IMR-90 (cell line): ENCODE results near the gene MYH9. TPM values are rescaled to one million over a fixed set of nuclear protein-coding genes. Genes with fewer than 3 reads are reported as not detected.
A peak's percentile ranks its signal among the peaks of the same experiment; 100 is the strongest.

Experiments
- ATAC-seq: fragments of 200-7000 bp; cut with Tn5 transposase; 2 replicates; pipeline ENCODE4 v1.9.1; 2020; ENCODE audit warnings: low read depth, mild to moderate bottlenecking, moderate library complexity
- BruUV-seq: library from RNA; stranded (reverse); fragments of 400-500 nt; replicated peaks from 2 replicates; lab custom pipeline; 2021; lab: Mats Ljungman, UMichigan
- CTCF ChIA-PET: fragments of 300-600 bp; formaldehyde crosslinking; extraction: SDS; loops from one replicate; lab custom pipeline; 2021; ENCODE audit warnings: antibody characterized with exemption; lab: Yijun Ruan, JAX
- POLR2A ChIA-PET: fragments of 300-600 bp; sonication (Branson Sonifier 250); formaldehyde crosslinking; loops from one replicate; lab custom pipeline; 2022; ENCODE audit warnings: antibody characterized with exemption; ENCODE audit not compliant: unreplicated experiment; lab: Charles Lee
- DNase-seq: peaks from one replicate; pipeline ENCODE4 v3.0.0; 2013
- H2AFZ ChIP-seq: replicated peaks from 2 replicates; pipeline ENCODE3; 2013; ENCODE audit warnings: low read length, mild to moderate bottlenecking; ENCODE audit not compliant: poor library complexity
- H2AK5ac ChIP-seq: 2 replicates; pipeline ENCODE4 v1.6.1; 2013; ENCODE audit warnings: low read depth, low read length, inconsistent platforms
- H2AK9ac ChIP-seq: replicated peaks from 2 replicates; pipeline ENCODE3; 2013; ENCODE audit warnings: mild to moderate bottlenecking, low read depth, low read length, moderate library complexity; ENCODE audit not compliant: poor library complexity
- H2BK120ac ChIP-seq: 2 replicates; pipeline ENCODE4 v1.6.1; 2013; ENCODE audit warnings: low read depth, low read length, inconsistent platforms
- H2BK15ac ChIP-seq: 3 replicates; pipeline ENCODE4 v1.6.1; 2013; ENCODE audit warnings: low read depth, low read length, inconsistent platforms
- H2BK20ac ChIP-seq: 2 replicates; pipeline ENCODE4 v1.6.1; 2013; ENCODE audit warnings: low read depth, mild to moderate bottlenecking, inconsistent platforms, low read length, moderate library complexity
- H2BK5ac ChIP-seq: 2 replicates; pipeline ENCODE4 v1.6.1; 2013; ENCODE audit warnings: mild to moderate bottlenecking, low read depth, low read length, inconsistent platforms; ENCODE audit not compliant: poor library complexity, severe bottlenecking
- H3K14ac ChIP-seq: replicated peaks from 2 replicates; pipeline ENCODE4 v1.6.1; 2013; ENCODE audit warnings: low read depth, low read length, inconsistent platforms
- H3K18ac ChIP-seq: 2 replicates; pipeline ENCODE4 v1.6.1; 2013; ENCODE audit warnings: low read depth, low read length, control low read depth
- H3K23ac ChIP-seq: 2 replicates; pipeline ENCODE4 v1.6.1; 2013; ENCODE audit warnings: low read depth, low read length, inconsistent platforms
- H3K27ac ChIP-seq: 2 replicates; pipeline ENCODE4 v1.5.1; 2013; ENCODE audit warnings: mild to moderate bottlenecking, control low read depth, low read length; ENCODE audit not compliant: insufficient read depth
- H3K27me3 ChIP-seq: 2 replicates; pipeline ENCODE4 v1.6.1; 2013; ENCODE audit warnings: low read length; ENCODE audit not compliant: control insufficient read depth, insufficient read depth
- H3K36me3 ChIP-seq: 2 replicates; pipeline ENCODE4 v1.6.1; 2013; ENCODE audit warnings: low read length, mixed read lengths; ENCODE audit not compliant: control insufficient read depth, insufficient read depth
- H3K4ac ChIP-seq: 2 replicates; pipeline ENCODE4 v1.6.1; 2013; ENCODE audit warnings: low read depth, low read length, inconsistent platforms
- H3K4me1 ChIP-seq: 2 replicates; pipeline ENCODE4 v1.6.1; 2013; ENCODE audit warnings: low read length, mixed read lengths; ENCODE audit not compliant: control insufficient read depth, insufficient read depth
- H3K4me2 ChIP-seq: 2 replicates; pipeline ENCODE4 v1.6.1; 2013; ENCODE audit warnings: low read depth, mild to moderate bottlenecking, control low read depth, low read length, moderate library complexity
- H3K4me3 ChIP-seq: 2 replicates; pipeline ENCODE4 v1.5.1; 2013; ENCODE audit warnings: low read depth, mild to moderate bottlenecking, control low read depth, low read length, moderate library complexity; ENCODE audit not compliant: insufficient read depth
- H3K56ac ChIP-seq: 2 replicates; pipeline ENCODE4 v1.6.1; 2013; ENCODE audit warnings: low read length, inconsistent platforms; ENCODE audit not compliant: insufficient read depth; ENCODE audit errors: extremely low read depth
- H3K79me1 ChIP-seq, 2 experiments: 2 replicates each; pipeline ENCODE4 v1.6.1; 2013; ENCODE audit warnings: low read length in 2 of 2, inconsistent platforms in 1 of 2, low read depth in 1 of 2
- H3K9ac ChIP-seq: 2 replicates; pipeline ENCODE4 v1.6.1; 2013; ENCODE audit warnings: low read depth, low read length, control low read depth
- H3K9me1 ChIP-seq: 2 replicates; pipeline ENCODE4 v1.6.1; 2013; ENCODE audit warnings: low read length, inconsistent platforms; ENCODE audit not compliant: insufficient read depth
- H3K9me3 ChIP-seq: 2 replicates; pipeline ENCODE4 v1.6.1; 2013; ENCODE audit warnings: low read length; ENCODE audit not compliant: control insufficient read depth, insufficient read depth
- H4K20me1 ChIP-seq: 2 replicates; pipeline ENCODE4 v1.6.1; 2013; ENCODE audit warnings: low read length, inconsistent platforms; ENCODE audit not compliant: insufficient read depth
- H4K5ac ChIP-seq: 2 replicates; pipeline ENCODE4 v1.6.1; 2013; ENCODE audit warnings: mild to moderate bottlenecking, low read depth, low read length, control low read depth
- H4K8ac ChIP-seq, 2 experiments: 2 replicates each; pipeline ENCODE4 v1.6.1; 2013; ENCODE audit warnings: low read depth in 2 of 2, low read length in 2 of 2, control low read depth in 1 of 2, inconsistent platforms in 1 of 2
- H4K91ac ChIP-seq: 2 replicates; pipeline ENCODE4 v1.6.1; 2013; ENCODE audit warnings: low read depth, low read length, inconsistent platforms; ENCODE audit not compliant: insufficient read depth
- FOS ChIP-seq: fragments of 150-350 bp; IDR thresholded peaks from 2 replicates; pipeline ENCODE4 v1.6.1; 2016; ENCODE audit warnings: low read depth, low read length
- MXI1 ChIP-seq: IDR thresholded peaks from 2 replicates; pipeline ENCODE4 v1.6.1; 2012; ENCODE audit warnings: low read depth, mild to moderate bottlenecking, low read length, moderate library complexity, borderline replicate concordance
- NFE2L2 ChIP-seq: fragments of 150-350 bp; IDR thresholded peaks from 2 replicates; pipeline ENCODE4 v1.6.1; 2016; ENCODE audit warnings: low read depth, mild to moderate bottlenecking, low read length
- POLR2A ChIP-seq: IDR thresholded peaks from 2 replicates; pipeline ENCODE4 v1.6.1; 2012; ENCODE audit warnings: mild to moderate bottlenecking, low read depth, low read length
- WGBS, 2 experiments: methylation state at CpG; one replicate each; pipeline versions ENCODE4 v1.1.5 to v1.1.7; 2013; ENCODE audit warnings: missing lambda C conversion rate in 2 of 2; ENCODE audit not compliant: insufficient read length in 1 of 2; ENCODE audit errors: extremely low coverage in 2 of 2; 5-methylcytosine and 5-hydroxymethylcytosine counted together
- dilution Hi-C: fragments of 300-500 bp; cut with HindIII; formaldehyde crosslinking; loops from one replicate; pipeline ENCODE4 v1.14.3; 2018; ENCODE audit warnings: low sequenced_read_pairs; ENCODE audit not compliant: unreplicated experiment
- in situ Hi-C: fragments of 300-500 bp; cut with MboI; formaldehyde crosslinking; loops from 3 replicates; pipeline ENCODE4 v1.14.3; 2019; ENCODE audit warnings: low sequenced_read_pairs, inconsistent platforms, mixed read lengths
- intact Hi-C: fragments of 100-400 bp; cut with micrococcal nuclease; formaldehyde crosslinking; loops from 2 replicates; pipeline ENCODE4 v1.10.0; 2022
- polyA plus RNA-seq, 3 experiments: library from polyadenylated mRNA; depleted of rRNA; stranded (reverse); fragments of >200 nt; gene quantifications; 2 replicates each; pipeline ENCODE4 v1.2.3, GENCODE V29; 2012; ENCODE audit warnings: low replicate concordance in 1 of 3
- total RNA-seq: library from RNA; depleted of rRNA; stranded (reverse); fragments of >200 nt; gene quantifications from 2 replicates; pipeline ENCODE4 v1.2.3, GENCODE V29; 2012

The MYH9 gene
- total and polyA plus RNA-seq, 2 of the 4 experiments (the other 2 are of a cell fraction), result 475 to 554 TPM

DNA sequence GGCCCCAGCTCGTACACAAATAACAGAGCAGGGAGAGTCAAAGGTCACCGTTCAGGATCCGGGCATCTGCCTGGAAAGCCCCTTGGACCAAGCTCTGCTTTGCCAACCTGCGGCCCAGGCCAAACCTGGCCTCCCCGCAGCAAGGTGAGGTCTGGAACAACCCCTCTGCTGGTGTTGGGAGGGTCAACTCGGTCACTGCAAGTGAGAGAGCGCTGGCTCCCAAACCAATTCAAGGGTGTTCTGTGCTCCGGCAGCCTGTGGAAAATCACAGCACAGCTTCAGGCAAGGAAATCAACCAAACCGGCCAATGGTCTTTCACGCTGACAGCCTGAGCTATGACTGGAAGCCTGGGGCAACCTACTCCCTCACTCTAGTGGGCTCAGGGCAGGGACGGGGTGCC, 63.4 kb downstream of the MYH9 start:
- peak overlapping the region; percentile 96 for H2BK120ac ChIP-seq
- H3K27me3 ChIP-seq, result no peaks in the 10 kb centered on the region
- DNase-seq (no peak), ATAC-seq (no peak)
- peak overlapping the region; percentile 87 for H3K27ac ChIP-seq
- H2AFZ ChIP-seq, result peak overlapping the region; percentile 5
- H3K14ac ChIP-seq, result peak overlapping the region; percentile 98
- no peak overlapping the region for H3K4me3 ChIP-seq
- ChIA-PET CTCF (interaction anchor here (0.7 to 1.0 kb wide), 2 partner anchors 133 to 162 kb away, joined by 3 read pairs; no protein-coding TSS in a partner anchor), POLR2A (interaction anchor here (0.6 kb wide), 1 partner anchor 61 kb away, joined by 3 read pairs; no protein-coding TSS in a partner anchor)
- intact Hi-C loops, result no loop called here
- H3K4me1 ChIP-seq, result peaks cover 51% of the 10 kb centered on the region
- 76% methylated on average over 7 of the region's 11 CpGs; no CpG with 5 or more reads in 1 of the 2 experiments for WGBS, 2 experiments
- no peak overlapping the region for H3K4me2 ChIP-seq
- peak overlapping the region; percentile 95 for H2AK5ac ChIP-seq
- peak overlapping the region; percentile 75 for H3K18ac ChIP-seq
- H2BK20ac ChIP-seq, result peak overlapping the region; percentile 82
- H3K9ac ChIP-seq, result peak overlapping the region; percentile 62
- H4K20me1 ChIP-seq, result peaks cover 86% of the 10 kb centered on the region
- H4K5ac ChIP-seq, result peak overlapping the region; percentile 85
- in situ Hi-C loops, result no loop called here
- H2AK9ac ChIP-seq, result peak overlapping the region; percentile 82
- TF ChIP-seq POLR2A (0 out of 2 replicates have a peak, but pooled peaks have one; percentile 14), MXI1 (no peak), NFE2L2 (no peak), FOS (no peak)
- peak overlapping the region; percentile 99 for H3K23ac ChIP-seq
- peak overlapping the region; percentile 88 for H4K91ac ChIP-seq
- dilution Hi-C loops, result no loop called here
- peak overlapping the region; percentile 84 to 95 for H4K8ac ChIP-seq
- H3K56ac ChIP-seq, result peak overlapping the region; percentile 82
- peak overlapping the region; percentile 100 for H3K4ac ChIP-seq
- H3K9me1 ChIP-seq, result peaks cover 57% of the 10 kb centered on the region
- BruUV-seq, result no TSS peak
- H3K9me3 ChIP-seq, result no peaks in the 10 kb centered on the region
- H3K36me3 ChIP-seq, result peaks cover 84% of the 10 kb centered on the region
- peak overlapping the region; percentile 87; the same call in 2 of the 3 replicates for H2BK15ac ChIP-seq
- peak overlapping the region; percentile 100 for H2BK5ac ChIP-seq
- H3K79me1 ChIP-seq, result peaks cover 40 to 94% of the 10 kb centered on the region in 2 experiments
